IMR-90 (cell line): Measurements from ENCODE around the gene FKBP10.

Experiments used
- CTCF ChIP-seq: conservative IDR thresholded peaks from 2 replicates; pipeline ENCODE4 v1.5.1; 2012; ENCODE audit warnings: mild to moderate bottlenecking, low read depth, low read length, improper control_type of control experiment
- ELK1 ChIP-seq: fragments of 150-350 bp; IDR thresholded peaks from 2 replicates; pipeline ENCODE4 v1.6.1; 2016; ENCODE audit warnings: low read depth, mild to moderate bottlenecking, low read length, moderate library complexity, borderline replicate concordance
- FOS ChIP-seq: fragments of 150-350 bp; IDR thresholded peaks from 2 replicates; pipeline ENCODE4 v1.6.1; 2016; ENCODE audit warnings: low read depth, low read length
- MXI1 ChIP-seq: IDR thresholded peaks from 2 replicates; pipeline ENCODE4 v1.6.1; 2012; ENCODE audit warnings: low read depth, mild to moderate bottlenecking, low read length, moderate library complexity, borderline replicate concordance
- POLR2A ChIP-seq: IDR thresholded peaks from 2 replicates; pipeline ENCODE4 v1.6.1; 2012; ENCODE audit warnings: mild to moderate bottlenecking, low read depth, low read length
- RAD21 ChIP-seq: IDR thresholded peaks from 2 replicates; pipeline ENCODE4 v1.6.1; 2012; ENCODE audit warnings: low read length, improper control_type of control experiment
- RFX5 ChIP-seq: IDR thresholded peaks from 2 replicates; pipeline ENCODE4 v1.8.0; 2012; ENCODE audit warnings: low read depth, mild to moderate bottlenecking, low read length, moderate library complexity
- SMC3 ChIP-seq: fragments of 150-350 bp; IDR thresholded peaks from 2 replicates; pipeline ENCODE4 v1.6.1; 2016; ENCODE audit warnings: low read depth, mild to moderate bottlenecking, antibody characterized with exemption, low read length, moderate library complexity

DNA sequence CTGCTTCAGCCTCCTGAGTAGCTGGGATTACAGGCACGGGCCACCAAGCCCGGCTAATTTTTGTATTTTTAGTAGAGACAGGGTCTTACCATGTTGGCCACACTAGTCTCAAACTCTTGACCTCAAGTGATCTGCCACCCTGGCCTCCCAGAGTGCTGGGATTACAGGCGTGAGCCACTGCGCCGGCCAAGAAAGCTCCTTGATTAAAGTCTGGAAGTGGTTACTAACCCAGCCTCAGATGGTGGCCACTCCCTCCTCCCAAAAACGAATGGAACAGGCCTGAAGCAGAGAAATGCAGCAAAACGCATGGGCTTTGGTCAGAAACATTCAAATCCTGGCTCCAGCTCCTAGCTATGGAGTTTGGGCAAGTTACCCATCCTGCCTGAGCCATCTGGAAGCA, 11.3 kb downstream of the FKBP10 start:
- TF ChIP-seq CTCF (no peak), POLR2A (no peak), SMC3 (no peak), ELK1 (no peak), MXI1 (no peak), RAD21 (no peak), RFX5 (no peak), FOS (no peak)
